CD4-positive, alpha-beta memory T cell (primary cell): ENCODE data around the gene AZU1. TPM values are rescaled to one million over a fixed set of nuclear protein-coding genes. Genes with fewer than 3 reads are reported as not detected.

Experiments used
- CTCF ChIA-PET: fragments of 350-600 bp; sonication (Branson Sonifier 250); formaldehyde crosslinking; loops from one replicate; lab custom pipeline; 2021; ENCODE audit warnings: inconsistent platforms; ENCODE audit not compliant: partially characterized antibody; lab: Charles Lee
- POLR2A ChIA-PET: fragments of 350-600 bp; sonication (Branson Sonifier 250); formaldehyde crosslinking; loops from one replicate; lab custom pipeline; 2021; ENCODE audit not compliant: partially characterized antibody; lab: Charles Lee
- DNase-seq, 5 donors: peaks; one replicate each; pipeline versions ENCODE4 v3.0.0 to v3.0.0-alpha.2; 2020 to 2022; ENCODE audit warnings: mixed read lengths in 1 of 5
- H3K27ac ChIP-seq: one replicate; pipeline ENCODE4 v1.7.0; 2013; ENCODE audit warnings: low read depth, low read length
- H3K27me3 ChIP-seq: 2 replicates; pipeline ENCODE4 v1.7.0; 2013; ENCODE audit warnings: mild to moderate bottlenecking, low read length, moderate library complexity; ENCODE audit not compliant: insufficient read depth
- H3K36me3 ChIP-seq: 2 replicates; pipeline ENCODE4 v1.7.0; 2013; ENCODE audit warnings: mild to moderate bottlenecking, low read length, moderate library complexity; ENCODE audit not compliant: insufficient read depth
- H3K4me1 ChIP-seq: 2 replicates; pipeline ENCODE4 v1.7.0; 2013; ENCODE audit warnings: mild to moderate bottlenecking, low read length, moderate library complexity; ENCODE audit not compliant: insufficient read depth
- H3K4me3 ChIP-seq, 2 donors: one replicate each; pipeline ENCODE4 v1.7.0; 2013; ENCODE audit warnings: low read length in 2 of 2, mild to moderate bottlenecking in 1 of 2
- H3K9me3 ChIP-seq, 2 donors: one replicate each; pipeline ENCODE4 v1.7.0; 2013; ENCODE audit warnings: low read length in 2 of 2, control low read depth in 1 of 2; ENCODE audit not compliant: control insufficient read depth in 1 of 2
- H3K27ac Mint-ChIP-seq, 7 donors: one replicate each; pipeline ENCODE4 v1.8.0; 2020 to 2021; ENCODE audit warnings: mixed read lengths in 7 of 7, mild to moderate bottlenecking in 6 of 7, inconsistent platforms in 3 of 7, moderate library complexity in 3 of 7
- H3K27me3 Mint-ChIP-seq, 2 donors: one replicate each; pipeline ENCODE4 v1.8.0; 2020 to 2021; ENCODE audit warnings: mixed read lengths in 2 of 2
- H3K36me3 Mint-ChIP-seq, 2 donors: one replicate each; pipeline ENCODE4 v1.8.0; 2020 to 2021; ENCODE audit warnings: mixed read lengths in 2 of 2, inconsistent platforms in 1 of 2, mild to moderate bottlenecking in 1 of 2
- H3K4me1 Mint-ChIP-seq, 4 donors: one replicate each; pipeline ENCODE4 v1.8.0; 2020 to 2021; ENCODE audit warnings: mixed read lengths in 4 of 4, mild to moderate bottlenecking in 1 of 4
- H3K4me3 Mint-ChIP-seq, 8 donors: one replicate each; pipeline ENCODE4 v1.8.0; 2020 to 2021; ENCODE audit warnings: mixed read lengths in 8 of 8, mild to moderate bottlenecking in 7 of 8, moderate library complexity in 6 of 8, inconsistent platforms in 3 of 8
- H3K9me3 Mint-ChIP-seq, 8 donors: one replicate each; pipeline ENCODE4 v1.8.0; 2020 to 2021; ENCODE audit warnings: mixed read lengths in 8 of 8, mild to moderate bottlenecking in 5 of 8, inconsistent platforms in 3 of 8, moderate library complexity in 1 of 8
- intact Hi-C: fragments of 100-400 bp; cut with micrococcal nuclease; formaldehyde crosslinking; loops from one replicate; pipeline ENCODE4 v1.15.1; 2023
- polyA plus RNA-seq, 2 donors: library from polyadenylated mRNA; unstranded; fragments of 300-500 nt; fragmentation: Illumina TruSeq; gene quantifications; one replicate each; pipeline ENCODE4 v1.2.3, GENCODE V29; 2021
- total RNA-seq, 2 experiments: library from RNA; stranded (reverse); gene quantifications; one replicate each; pipeline ENCODE4 v1.2.3, GENCODE V29; 2021

The AZU1 gene
- total RNA-seq (not detected), polyA plus RNA-seq (not detected)

GRCh38 chr19:827710-828321 is at the start of gene AZU1:
Gene AZU1 (plus strand): TSS chr19:827837. CDS start chr19:827847, 10 bp downstream.
- no peak within 1 kb of the TSS for H3K27ac ChIP-seq
- no peak for DNase-seq
- no peaks in the 10 kb centered on the region for H3K36me3 Mint-ChIP-seq
- H3K9me3 Mint-ChIP-seq: no peaks in the 10 kb centered on the region
- no peaks in the 10 kb centered on the region for H3K27me3 ChIP-seq
- peaks cover 4 to 5% of the 10 kb centered on the region in 2 donors for H3K27me3 Mint-ChIP-seq
- H3K4me1 Mint-ChIP-seq: no peaks in the 10 kb centered on the region
- intact Hi-C loops: no loop called here
- H3K4me3 ChIP-seq: no peak within 1 kb of the TSS
- H3K27ac Mint-ChIP-seq: no peak within 1 kb of the TSS
- H3K4me1 ChIP-seq: no peaks in the 10 kb centered on the region
- CTCF ChIA-PET: no interaction called here
- no peak within 1 kb of the TSS for H3K4me3 Mint-ChIP-seq
- no peaks in the 10 kb centered on the region for H3K9me3 ChIP-seq
- H3K36me3 ChIP-seq: no peaks in the 10 kb centered on the region
- POLR2A ChIA-PET: no interaction called here

GRCh38 chr19:778910-779653 is 48.6 kb upstream of the AZU1 start:
- Histone ChIP-seq H3K36me3 (no peaks in the 10 kb centered on the region), H3K27me3 (no peaks in the 10 kb centered on the region), H3K9me3 (no peaks in the 10 kb centered on the region), H3K4me3 (no peak overlapping the region), H3K27ac (no peak overlapping the region), H3K4me1 (no peaks in the 10 kb centered on the region)
- intact Hi-C loops: no loop called here
- peaks cover 0 to 2% (median 0%) of the 10 kb centered on the region in 8 donors for H3K9me3 Mint-ChIP-seq
- H3K27ac Mint-ChIP-seq: no peak overlapping the region
- no peaks in the 10 kb centered on the region for H3K4me1 Mint-ChIP-seq
- peaks cover 0 to 3% of the 10 kb centered on the region in 2 donors for H3K27me3 Mint-ChIP-seq
- CTCF ChIA-PET: no interaction called here
- H3K36me3 Mint-ChIP-seq: no peaks in the 10 kb centered on the region
- no peak overlapping the region for H3K4me3 Mint-ChIP-seq
- DNase-seq: no peak
- POLR2A ChIA-PET: no interaction called here

- Histone ChIP-seq H3K4me1 (no peaks in the 10 kb centered on the region), H3K36me3 (no peaks in the 10 kb centered on the region), H3K27ac (no peak overlapping the region), H3K4me3 (no peak overlapping the region), H3K27me3 (no peaks in the 10 kb centered on the region), H3K9me3 (no peaks in the 10 kb centered on the region)
- intact Hi-C loops: no loop called here
- Mint-ChIP-seq H3K27me3 (peaks cover 0 to 3% of the 10 kb centered on the region in 2 donors), H3K27ac (no peak overlapping the region), H3K9me3 (peaks cover 0 to 2% (median 0%) of the 10 kb centered on the region in 8 donors), H3K4me1 (no peaks in the 10 kb centered on the region), H3K4me3 (no peak overlapping the region), H3K36me3 (no peaks in the 10 kb centered on the region)
- POLR2A ChIA-PET: no interaction called here
- CTCF ChIA-PET: no interaction called here
- no peak for DNase-seq
Measured at GRCh38 chr19:780935-781334, 46.7 kb upstream of the AZU1 start.

GRCh38 chr19:781800-782184 is 45.8 kb upstream of the AZU1 start:
- Mint-ChIP-seq H3K27me3 (peaks cover 0 to 3% of the 10 kb centered on the region in 2 donors), H3K4me1 (no peaks in the 10 kb centered on the region), H3K4me3 (no peak overlapping the region), H3K27ac (no peak overlapping the region), H3K36me3 (no peaks in the 10 kb centered on the region), H3K9me3 (peaks cover 0 to 2% (median 0%) of the 10 kb centered on the region in 8 donors)
- intact Hi-C loops: no loop called here
- DNase-seq: no peak
- CTCF ChIA-PET: no interaction called here
- Histone ChIP-seq H3K27me3 (no peaks in the 10 kb centered on the region), H3K36me3 (no peaks in the 10 kb centered on the region), H3K4me3 (no peak overlapping the region), H3K27ac (no peak overlapping the region), H3K9me3 (no peaks in the 10 kb centered on the region), H3K4me1 (no peaks in the 10 kb centered on the region)
- POLR2A ChIA-PET: no interaction called here

GRCh38 chr19:782185-782877 is 45.3 kb upstream of the AZU1 start:
- no peak overlapping the region for H3K27ac ChIP-seq
- Mint-ChIP-seq H3K9me3 (peaks cover 0 to 2% (median 0%) of the 10 kb centered on the region in 8 donors), H3K27ac (no peak overlapping the region), H3K4me1 (no peaks in the 10 kb centered on the region), H3K4me3 (no peak overlapping the region), H3K36me3 (no peaks in the 10 kb centered on the region), H3K27me3 (peaks cover 0 to 3% of the 10 kb centered on the region in 2 donors)
- no peaks in the 10 kb centered on the region for H3K9me3 ChIP-seq
- CTCF ChIA-PET: no interaction called here
- no peak overlapping the region for H3K4me3 ChIP-seq
- H3K36me3 ChIP-seq: no peaks in the 10 kb centered on the region
- H3K27me3 ChIP-seq: no peaks in the 10 kb centered on the region
- H3K4me1 ChIP-seq: no peaks in the 10 kb centered on the region
- POLR2A ChIA-PET: no interaction called here
- intact Hi-C loops: no loop called here
- no peak for DNase-seq

GRCh38 chr19:782878-783668 is 44.6 kb upstream of the AZU1 start:
- H3K27ac Mint-ChIP-seq: no peak overlapping the region
- no peaks in the 10 kb centered on the region for H3K4me1 Mint-ChIP-seq
- intact Hi-C loops: no loop called here
- CTCF ChIA-PET: no interaction called here
- H3K27me3 ChIP-seq: no peaks in the 10 kb centered on the region
- no peaks in the 10 kb centered on the region for H3K9me3 ChIP-seq
- H3K4me3 ChIP-seq: no peak overlapping the region
- POLR2A ChIA-PET: no interaction called here
- H3K4me3 Mint-ChIP-seq: no peak overlapping the region
- no peaks in the 10 kb centered on the region for H3K36me3 Mint-ChIP-seq
- DNase-seq: no peak
- peaks cover 0 to 3% of the 10 kb centered on the region in 2 donors for H3K27me3 Mint-ChIP-seq
- H3K36me3 ChIP-seq: no peaks in the 10 kb centered on the region
- H3K4me1 ChIP-seq: no peaks in the 10 kb centered on the region
- H3K9me3 Mint-ChIP-seq: peaks cover 0 to 2% (median 0%) of the 10 kb centered on the region in 8 donors
- H3K27ac ChIP-seq: no peak overlapping the region

- no peaks in the 10 kb centered on the region for H3K9me3 ChIP-seq
- H3K27me3 ChIP-seq: no peaks in the 10 kb centered on the region
- Mint-ChIP-seq H3K4me1 (no peaks in the 10 kb centered on the region), H3K27ac (no peak overlapping the region), H3K27me3 (peaks cover 0 to 3% of the 10 kb centered on the region in 2 donors), H3K36me3 (no peaks in the 10 kb centered on the region), H3K9me3 (no peaks in the 10 kb centered on the region), H3K4me3 (no peak overlapping the region)
- no peaks in the 10 kb centered on the region for H3K4me1 ChIP-seq
- POLR2A ChIA-PET: no interaction called here
- CTCF ChIA-PET: interaction anchor here (1.0 kb wide), 1 partner anchor 14 kb away, joined by 4 read pairs; no protein-coding TSS in a partner anchor
- DNase-seq: peak in 1 of 5 donors; percentile 5
- H3K27ac ChIP-seq: no peak overlapping the region
- H3K36me3 ChIP-seq: no peaks in the 10 kb centered on the region
- intact Hi-C loops: no loop called here
- no peak overlapping the region for H3K4me3 ChIP-seq
Measured at GRCh38 chr19:784541-784940, 43.1 kb upstream of the AZU1 start.
